K562 (cell line): ENCODE measurements around the gene RAB25. TPM values are rescaled to one million over a fixed set of nuclear protein-coding genes. Genes with fewer than 3 reads are reported as not detected.
A peak's percentile ranks its signal among the peaks of the same experiment; 100 is the strongest.

Experiments
- BRD4 ChIP-seq: fragments of 200-600 bp; sonication (generic); IDR thresholded peaks from 2 replicates; pipeline ENCODE4 v1.6.1; 2017; ENCODE audit warnings: inconsistent platforms
- BRD9 ChIP-seq: fragments of 450-650 bp; IDR thresholded peaks from 2 replicates; pipeline ENCODE4 v1.6.1; 2018; ENCODE audit warnings: low read depth; ENCODE audit not compliant: partially characterized antibody
- CCNT2 ChIP-seq: IDR thresholded peaks from 2 replicates; pipeline ENCODE4 v1.6.1; 2011; ENCODE audit warnings: borderline replicate concordance, low read depth, mild to moderate bottlenecking, moderate library complexity, mixed read lengths, low read length; ENCODE audit not compliant: insufficient read length; ENCODE audit errors: extremely low read depth
- CEBPG ChIP-seq, 3 experiments: fragments of 200-800 bp in 1 of 3; sonication (Bioruptor generic) in 1 of 3; sonication (generic) in 1 of 3; formaldehyde crosslinking in 1 of 3; IDR thresholded peaks in 2 of 3; conservative IDR thresholded peaks in 1 of 3; 2 replicates each; pipeline versions ENCODE4 v1.6.1 to v1.8.0; 2016 to 2022; ENCODE audit warnings: missing compliant biosample characterization in 2 of 3, missing genetic modification characterization in 2 of 3, mild to moderate bottlenecking in 1 of 3, missing genetic modification reagents in 1 of 3
- HCFC1 ChIP-seq: IDR thresholded peaks from 2 replicates; pipeline ENCODE4 v1.6.1; 2012; ENCODE audit warnings: low read depth, low read length, improper control_type of control experiment
- HEY1 ChIP-seq: fragments of 250-450 bp; sonication (Bioruptor Pico); IDR thresholded peaks from 2 replicates; pipeline ENCODE4 v1.5.0; 2020; ENCODE audit warnings: mild to moderate bottlenecking, moderate library complexity, borderline replicate concordance
- HLTF ChIP-seq: fragments of 450-650 bp; IDR thresholded peaks from 2 replicates; pipeline ENCODE4 v1.6.1; 2016
- KAT7 ChIP-seq: sonication (generic); formaldehyde crosslinking; IDR thresholded peaks from 2 replicates; pipeline ENCODE4 v1.8.0; 2022; ENCODE audit warnings: missing genetic modification reagents, mild to moderate bottlenecking, borderline replicate concordance
- NFIX ChIP-seq: fragments of 250-450 bp; sonication (Bioruptor Pico); IDR thresholded peaks from 2 replicates; pipeline ENCODE4 v1.4.0; 2020; ENCODE audit warnings: low read depth, mild to moderate bottlenecking, moderate library complexity
- POLR2AphosphoS5 ChIP-seq: IDR thresholded peaks from 2 replicates; pipeline ENCODE4 v1.6.1; 2011; ENCODE audit warnings: mild to moderate bottlenecking, low read depth, low read length, moderate library complexity; ENCODE audit not compliant: control insufficient read depth, insufficient read depth
- RAD21 ChIP-seq, 2 experiments: fragments of 250-450 bp in 1 of 2; fragments of 450-650 bp in 1 of 2; sonication (Bioruptor Pico) in 1 of 2; formaldehyde crosslinking in 1 of 2; IDR thresholded peaks in 1 of 2; conservative IDR thresholded peaks in 1 of 2; 2 replicates each; pipeline versions ENCODE4 v1.4.0 to v1.8.0; 2020 to 2022; ENCODE audit warnings: mild to moderate bottlenecking in 2 of 2, moderate library complexity in 1 of 2
- SAP30 ChIP-seq: fragments of 200-600 bp; sonication (generic); IDR thresholded peaks from 2 replicates; pipeline ENCODE4 v1.6.1; 2012; ENCODE audit warnings: borderline replicate concordance, low read depth, mild to moderate bottlenecking, moderate library complexity, low read length, control low read depth, inconsistent platforms; ENCODE audit not compliant: insufficient read depth, poor library complexity, severe bottlenecking
- SUPT5H ChIP-seq: fragments of 450-650 bp; IDR thresholded peaks from 2 replicates; pipeline ENCODE4 v1.6.1; 2016
- TGIF2 ChIP-seq: sonication (generic); formaldehyde crosslinking; IDR thresholded peaks from 2 replicates; pipeline ENCODE4 v1.8.1; 2022; ENCODE audit warnings: mild to moderate bottlenecking, missing genetic modification reagents, moderate library complexity
- ZKSCAN3 ChIP-seq: fragments of 250-450 bp; sonication (Bioruptor Pico); IDR thresholded peaks from 2 replicates; pipeline ENCODE4 v1.4.0; 2020
- polyA plus RNA-seq, 8 experiments: library from polyadenylated mRNA; depleted of rRNA in 4 of 8; stranded (reverse) in 5 of 8; unstranded in 3 of 8; fragments of >200 nt; fragmentation: Nextera tagmentation in 2 of 8; fragmentation: Illumina TruSeq in 1 of 8; extraction: Ambion mirVana in 2 of 8; extraction: Trizol in 1 of 8; gene quantifications; 2 replicates each; pipeline versions ENCODE4 v1.2.1 to v1.2.3, GENCODE V29; 2011 to 2014; ENCODE audit warnings: inconsistent platforms in 1 of 8, missing spikeins in 1 of 8
- total RNA-seq, 7 experiments: library from RNA; depleted of rRNA in 6 of 7; stranded (reverse); fragments of >200 nt in 6 of 7; fragmentation: Illumina TruSeq in 2 of 7; extraction: Trizol in 2 of 7; gene quantifications; 2 replicates each; pipeline versions ENCODE4 v1.2.1 to v1.2.3, GENCODE V29; 2011 to 2021; ENCODE audit warnings: low replicate concordance in 1 of 7
- TF ChIP-seq, protein P1 (sequence below), 2 experiments: IDR thresholded peaks; 2 replicates each; pipeline ENCODE4 v1.6.1; 2012; ENCODE audit warnings: improper control_type of control experiment in 2 of 2, low read depth in 2 of 2, low read length in 2 of 2, borderline replicate concordance in 1 of 2
- TF ChIP-seq, protein P2 (sequence below): sonication (generic); formaldehyde crosslinking; IDR thresholded peaks from 2 replicates; pipeline ENCODE4 v1.8.1; 2023; ENCODE audit warnings: mild to moderate bottlenecking, missing genetic modification reagents
- TF ChIP-seq, protein P3 (sequence below): fragments of 450-650 bp; IDR thresholded peaks from 2 replicates; pipeline ENCODE4 v1.6.1; 2018; ENCODE audit not compliant: partially characterized antibody

RAB25 gene
- total and polyA plus RNA-seq, 9 of the 15 experiments (the other 6 are each of a cell fraction or from before 2014, with no cell fraction given): 0.10 to 0.27 (median 0.13) TPM; not detected in 6

GRCh38 chr1:156053768-156054499 is 7.0 kb upstream of the RAB25 start, which contains the start of gene UBQLN4 (continued):
- TF ChIP-seq, protein P1, sequence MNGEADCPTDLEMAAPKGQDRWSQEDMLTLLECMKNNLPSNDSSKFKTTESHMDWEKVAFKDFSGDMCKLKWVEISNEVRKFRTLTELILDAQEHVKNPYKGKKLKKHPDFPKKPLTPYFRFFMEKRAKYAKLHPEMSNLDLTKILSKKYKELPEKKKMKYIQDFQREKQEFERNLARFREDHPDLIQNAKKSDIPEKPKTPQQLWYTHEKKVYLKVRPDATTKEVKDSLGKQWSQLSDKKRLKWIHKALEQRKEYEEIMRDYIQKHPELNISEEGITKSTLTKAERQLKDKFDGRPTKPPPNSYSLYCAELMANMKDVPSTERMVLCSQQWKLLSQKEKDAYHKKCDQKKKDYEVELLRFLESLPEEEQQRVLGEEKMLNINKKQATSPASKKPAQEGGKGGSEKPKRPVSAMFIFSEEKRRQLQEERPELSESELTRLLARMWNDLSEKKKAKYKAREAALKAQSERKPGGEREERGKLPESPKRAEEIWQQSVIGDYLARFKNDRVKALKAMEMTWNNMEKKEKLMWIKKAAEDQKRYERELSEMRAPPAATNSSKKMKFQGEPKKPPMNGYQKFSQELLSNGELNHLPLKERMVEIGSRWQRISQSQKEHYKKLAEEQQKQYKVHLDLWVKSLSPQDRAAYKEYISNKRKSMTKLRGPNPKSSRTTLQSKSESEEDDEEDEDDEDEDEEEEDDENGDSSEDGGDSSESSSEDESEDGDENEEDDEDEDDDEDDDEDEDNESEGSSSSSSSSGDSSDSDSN (IDR thresholded peaks at IDR 0.05; ENCODE audit: borderline replicate concordance in 1 of 2, low read depth in 2 of 2, low read length in 2 of 2): 0 out of 4 replicates have a peak, but pooled peaks of 1 of the 2 experiments have one; percentile 6
- TF ChIP-seq POLR2AphosphoS5: peak; percentile 35
- TF ChIP-seq ZKSCAN3 (CRISPR knock-in tag): no peak
- TF ChIP-seq, protein P2, sequence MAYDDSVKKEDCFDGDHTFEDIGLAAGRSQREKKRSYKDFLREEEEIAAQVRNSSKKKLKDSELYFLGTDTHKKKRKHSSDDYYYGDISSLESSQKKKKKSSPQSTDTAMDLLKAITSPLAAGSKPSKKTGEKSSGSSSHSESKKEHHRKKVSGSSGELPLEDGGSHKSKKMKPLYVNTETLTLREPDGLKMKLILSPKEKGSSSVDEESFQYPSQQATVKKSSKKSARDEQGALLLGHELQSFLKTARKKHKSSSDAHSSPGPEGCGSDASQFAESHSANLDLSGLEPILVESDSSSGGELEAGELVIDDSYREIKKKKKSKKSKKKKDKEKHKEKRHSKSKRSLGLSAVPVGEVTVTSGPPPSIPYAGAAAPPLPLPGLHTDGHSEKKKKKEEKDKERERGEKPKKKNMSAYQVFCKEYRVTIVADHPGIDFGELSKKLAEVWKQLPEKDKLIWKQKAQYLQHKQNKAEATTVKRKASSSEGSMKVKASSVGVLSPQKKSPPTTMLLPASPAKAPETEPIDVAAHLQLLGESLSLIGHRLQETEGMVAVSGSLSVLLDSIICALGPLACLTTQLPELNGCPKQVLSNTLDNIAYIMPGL (CRISPR knock-in tag): 0 out of 2 replicates have a peak, but pooled peaks have one; percentile 23
- peak; percentile 70 for TF ChIP-seq CCNT2
- 0 out of 4 replicates have a peak, but pooled peaks of 1 of the 2 experiments have one; percentile 1 for TF ChIP-seq RAD21 (CRISPR knock-in tag; conservative IDR thresholded peaks at IDR 0.05 in 1 of 2, IDR thresholded peaks at IDR 0.05 in 1 of 2)
- peak; percentile 47; the same call in 1 of the 2 replicates for TF ChIP-seq KAT7 (CRISPR knock-in tag)
- TF ChIP-seq HCFC1: peak; percentile 38
- no peak for TF ChIP-seq HEY1
- TF ChIP-seq BRD4: peak; percentile 86
- TF ChIP-seq BRD9: peak; percentile 81
- no peak for TF ChIP-seq HLTF
- TF ChIP-seq, protein P3, sequence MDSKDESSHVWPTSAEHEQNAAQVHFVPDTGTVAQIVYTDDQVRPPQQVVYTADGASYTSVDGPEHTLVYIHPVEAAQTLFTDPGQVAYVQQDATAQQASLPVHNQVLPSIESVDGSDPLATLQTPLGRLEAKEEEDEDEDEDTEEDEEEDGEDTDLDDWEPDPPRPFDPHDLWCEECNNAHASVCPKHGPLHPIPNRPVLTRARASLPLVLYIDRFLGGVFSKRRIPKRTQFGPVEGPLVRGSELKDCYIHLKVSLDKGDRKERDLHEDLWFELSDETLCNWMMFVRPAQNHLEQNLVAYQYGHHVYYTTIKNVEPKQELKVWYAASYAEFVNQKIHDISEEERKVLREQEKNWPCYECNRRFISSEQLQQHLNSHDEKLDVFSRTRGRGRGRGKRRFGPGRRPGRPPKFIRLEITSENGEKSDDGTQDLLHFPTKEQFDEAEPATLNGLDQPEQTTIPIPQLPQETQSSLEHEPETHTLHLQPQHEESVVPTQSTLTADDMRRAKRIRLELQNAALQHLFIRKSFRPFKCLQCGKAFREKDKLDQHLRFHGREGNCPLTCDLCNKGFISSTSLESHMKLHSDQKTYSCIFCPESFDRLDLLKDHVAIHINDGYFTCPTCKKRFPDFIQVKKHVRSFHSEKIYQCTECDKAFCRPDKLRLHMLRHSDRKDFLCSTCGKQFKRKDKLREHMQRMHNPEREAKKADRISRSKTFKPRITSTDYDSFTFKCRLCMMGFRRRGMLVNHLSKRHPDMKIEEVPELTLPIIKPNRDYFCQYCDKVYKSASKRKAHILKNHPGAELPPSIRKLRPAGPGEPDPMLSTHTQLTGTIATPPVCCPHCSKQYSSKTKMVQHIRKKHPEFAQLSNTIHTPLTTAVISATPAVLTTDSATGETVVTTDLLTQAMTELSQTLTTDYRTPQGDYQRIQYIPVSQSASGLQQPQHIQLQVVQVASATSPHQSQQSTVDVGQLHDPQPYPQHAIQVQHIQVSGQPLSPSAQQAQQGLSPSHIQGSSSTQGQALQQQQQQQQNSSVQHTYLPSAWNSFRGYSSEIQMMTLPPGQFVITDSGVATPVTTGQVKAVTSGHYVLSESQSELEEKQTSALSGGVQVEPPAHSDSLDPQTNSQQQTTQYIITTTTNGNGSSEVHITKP: no peak
- TF ChIP-seq SUPT5H: 0 out of 2 replicates have a peak, but pooled peaks have one; percentile 1
- TF ChIP-seq TGIF2: 0 out of 2 replicates have a peak, but pooled peaks have one; percentile 48
- TF ChIP-seq NFIX: no peak
- TF ChIP-seq CEBPG (CRISPR knock-in tag; IDR thresholded peaks at IDR 0.05): no peak
- TF ChIP-seq CEBPG (tag; conservative IDR thresholded peaks at IDR 0.05 in 1 of 2, IDR thresholded peaks at IDR 0.05 in 1 of 2): no peak
- TF ChIP-seq SAP30: peak; percentile 27
